Ectodermal cell (in vitro differentiated cells): ENCODE measurements around the gene PTDSS2.
"Not testable (repeated sequence)": the region's sequence is repeated elsewhere in the genome, so short reads cannot be mapped to it uniquely, and the experiment has no call there.

Experiments used
- H3K27ac ChIP-seq: 2 replicates; pipeline ENCODE4 v1.7.0; 2013; ENCODE audit warnings: mild to moderate bottlenecking, low read depth, low read length; ENCODE audit not compliant: insufficient read depth, poor library complexity, severe bottlenecking
- H3K27me3 ChIP-seq: 2 replicates; pipeline ENCODE4 v1.7.0; 2013; ENCODE audit warnings: mild to moderate bottlenecking, low read length; ENCODE audit not compliant: insufficient read depth, control insufficient read depth, poor library complexity, severe bottlenecking
- H3K36me3 ChIP-seq: one replicate; pipeline ENCODE4 v1.7.0; 2013; ENCODE audit warnings: low read length; ENCODE audit not compliant: control insufficient read depth, insufficient read depth
- H3K4me1 ChIP-seq: one replicate; pipeline ENCODE4 v1.7.0; 2013; ENCODE audit warnings: low read length; ENCODE audit not compliant: control insufficient read depth, insufficient read depth
- H3K4me3 ChIP-seq: 2 replicates; pipeline ENCODE4 v1.7.0; 2013; ENCODE audit warnings: low read depth, low read length, control low read depth; ENCODE audit not compliant: insufficient read depth
- H3K9me3 ChIP-seq: 2 replicates; pipeline ENCODE4 v1.7.0; 2013; ENCODE audit warnings: mild to moderate bottlenecking, low read length, moderate library complexity; ENCODE audit not compliant: control insufficient read depth
- WGBS, 2 experiments: methylation state at CpG; one replicate each; pipeline ENCODE4 v1.1.7; 2013; ENCODE audit warnings: missing lambda C conversion rate in 2 of 2; 5-methylcytosine and 5-hydroxymethylcytosine counted together

Gene PTDSS2

GRCh38 chr11:433641-434040, 16.4 kb upstream of the PTDSS2 start:
- 84% methylated on average over 20 of the region's 20 CpGs for WGBS, 2 experiments
- H3K4me3 ChIP-seq = no peak overlapping the region
- no peaks in the 10 kb centered on the region for H3K4me1 ChIP-seq

GRCh38 chr11:434496-434895, 15.6 kb upstream of the PTDSS2 start:
- no peak overlapping the region for H3K27ac ChIP-seq
- H3K36me3 ChIP-seq = no peaks in the 10 kb centered on the region
- no peaks in the 10 kb centered on the region for H3K9me3 ChIP-seq
- 89 to 92% methylated on average over 16 of the region's 16 CpGs for WGBS, 2 experiments
- H3K27me3 ChIP-seq = no peaks in the 10 kb centered on the region
- H3K4me1 ChIP-seq = no peaks in the 10 kb centered on the region
- H3K4me3 ChIP-seq = no peak overlapping the region

More at GRCh38 chr11:433641-434040, 16.4 kb upstream of the PTDSS2 start:
- H3K9me3 ChIP-seq = no peaks in the 10 kb centered on the region
- H3K27me3 ChIP-seq = no peaks in the 10 kb centered on the region
- no peaks in the 10 kb centered on the region for H3K36me3 ChIP-seq
- no peak overlapping the region for H3K27ac ChIP-seq

GRCh38 chr11:434999-435740, 14.9 kb upstream of the PTDSS2 start:
- H3K9me3 ChIP-seq, H3K4me3 ChIP-seq, H3K27me3 ChIP-seq, H3K4me1 ChIP-seq, H3K27ac ChIP-seq, H3K36me3 ChIP-seq: not testable (repeated sequence)
- 100% methylated on average over 1 of the region's 1 CpG; no CpG with 5 or more reads in 1 of the 2 experiments for WGBS, 2 experiments

- WGBS, 2 experiments = 87 to 88% methylated on average over 17 of the region's 17 CpGs
- H3K4me1 ChIP-seq = peaks cover 4% of the 10 kb centered on the region
- no peak overlapping the region for H3K27ac ChIP-seq
- no peaks in the 10 kb centered on the region for H3K36me3 ChIP-seq
- H3K4me3 ChIP-seq = no peak overlapping the region
- H3K9me3 ChIP-seq = no peaks in the 10 kb centered on the region
- no peaks in the 10 kb centered on the region for H3K27me3 ChIP-seq
Measured at GRCh38 chr11:437228-437870, 12.7 kb upstream of the PTDSS2 start.

GRCh38 chr11:438101-438844, 11.8 kb upstream of the PTDSS2 start:
- no peaks in the 10 kb centered on the region for H3K9me3 ChIP-seq
- H3K27me3 ChIP-seq = no peaks in the 10 kb centered on the region
- WGBS, 2 experiments = 92 to 93% methylated on average over 20 of the region's 21 CpGs
- H3K36me3 ChIP-seq = no peaks in the 10 kb centered on the region
- no peak overlapping the region for H3K27ac ChIP-seq
- no peak overlapping the region for H3K4me3 ChIP-seq
- peaks cover 4% of the 10 kb centered on the region for H3K4me1 ChIP-seq

GRCh38 chr11:439315-440064, 10.6 kb upstream of the PTDSS2 start:
- Histone ChIP-seq H3K36me3 (no peaks in the 10 kb centered on the region), H3K27me3 (no peaks in the 10 kb centered on the region), H3K4me3 (no peak overlapping the region), H3K4me1 (peaks cover 4% of the 10 kb centered on the region), H3K27ac (no peak overlapping the region), H3K9me3 (no peaks in the 10 kb centered on the region)
- 92% methylated on average over 23 of the region's 23 CpGs for WGBS, 2 experiments

GRCh38 chr11:440065-441042, 9.7 kb upstream of the PTDSS2 start:
- Histone ChIP-seq H3K27me3 (no peaks in the 10 kb centered on the region), H3K4me1 (peaks cover 4% of the 10 kb centered on the region), H3K36me3 (no peaks in the 10 kb centered on the region), H3K4me3 (no peak overlapping the region), H3K27ac (no peak overlapping the region), H3K9me3 (no peaks in the 10 kb centered on the region)
- WGBS, 2 experiments = 93% methylated on average over 27 of the region's 27 CpGs

GRCh38 chr11:441043-441417, 9.0 kb upstream of the PTDSS2 start:
- Histone ChIP-seq H3K27ac (no peak overlapping the region), H3K9me3 (no peaks in the 10 kb centered on the region), H3K27me3 (no peaks in the 10 kb centered on the region), H3K4me1 (peaks cover 4% of the 10 kb centered on the region), H3K36me3 (no peaks in the 10 kb centered on the region), H3K4me3 (no peak overlapping the region)
- 85 to 87% methylated on average over 13 of the region's 13 CpGs for WGBS, 2 experiments
